ENCODE results near the gene NAGPA. TPM values are rescaled to one million over a fixed set of nuclear protein-coding genes. Genes with fewer than 3 reads are reported as not detected.

Gene NAGPA
- total and polyA plus RNA-seq, 2 of the 13 experiments (the other 11 are each of a cell fraction or from before 2014, with no cell fraction given) = 27.1 to 60.3 TPM

DNA sequence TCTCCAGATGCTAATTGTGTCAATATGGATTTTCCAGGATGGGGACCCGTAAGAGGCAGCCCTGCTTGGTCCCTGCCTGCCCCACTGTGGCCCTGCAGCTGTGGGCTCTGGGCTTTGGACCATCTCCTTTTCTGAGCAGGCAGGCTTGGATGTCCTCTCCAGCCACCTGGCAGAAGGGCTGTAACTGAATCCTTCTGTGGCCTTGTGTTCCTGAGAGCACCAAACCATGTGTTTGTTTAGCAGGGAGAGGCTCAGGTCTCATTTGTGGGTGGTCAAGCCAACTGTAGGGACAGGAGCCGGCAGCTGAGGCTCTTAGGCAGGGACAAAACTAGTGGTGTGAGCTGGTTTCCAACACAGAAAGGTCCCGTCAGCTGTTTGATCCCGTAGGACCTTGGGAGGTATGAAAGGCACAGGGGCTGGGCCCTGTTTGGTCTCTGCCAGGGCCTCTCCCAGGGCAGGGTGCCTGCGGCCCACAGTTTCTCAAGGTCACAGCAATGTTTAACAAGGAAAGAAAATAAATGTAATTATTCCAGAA is 57.1 kb downstream of the NAGPA start (continued):
- TF ChIP-seq KLF15 (CRISPR knock-in tag; IDR thresholded peaks at IDR 0.05; ENCODE audit: borderline replicate concordance) (no peak), ZZZ3 (CRISPR knock-in tag; IDR thresholded peaks at IDR 0.05; ENCODE audit: borderline replicate concordance) (0 out of 2 replicates have a peak, but pooled peaks have one; percentile 38), MIXL1 (CRISPR knock-in tag; IDR thresholded peaks at IDR 0.05) (no peak), GATAD1 (CRISPR knock-in tag; IDR thresholded peaks at IDR 0.05) (no peak), HOXA5 (CRISPR knock-in tag; IDR thresholded peaks at IDR 0.05) (no peak), ZMAT3 (CRISPR knock-in tag; conservative IDR thresholded peaks at IDR 0.05) (no peak), STAG1 (CRISPR knock-in tag; IDR thresholded peaks at IDR 0.05) (peak; percentile 20; the same call in 1 of the 2 replicates), MXD1 (CRISPR knock-in tag; IDR thresholded peaks at IDR 0.05) (no peak), NR2F6 (IDR thresholded peaks at IDR 0.05) (no peak), NR2F6 (CRISPR knock-in tag; IDR thresholded peaks at IDR 0.05) (no peak), ZFP37 (CRISPR knock-in tag; IDR thresholded peaks at IDR 0.05; ENCODE audit: borderline replicate concordance) (no peak), MEIS1 (CRISPR knock-in tag; IDR thresholded peaks at IDR 0.05; ENCODE audit: borderline replicate concordance) (no peak), BRD4 (CRISPR knock-in tag; IDR thresholded peaks at IDR 0.05) (no peak), GATAD2A (CRISPR knock-in tag; IDR thresholded peaks at IDR 0.05) (0 out of 2 replicates have a peak, but pooled peaks have one; percentile 22), RARG (CRISPR knock-in tag; IDR thresholded peaks at IDR 0.05; ENCODE audit: low read depth) (no peak), ZNF747 (CRISPR knock-in tag; IDR thresholded peaks at IDR 0.05; ENCODE audit: borderline replicate concordance) (no peak), TCF12 (IDR thresholded peaks at IDR 0.05) (no peak), TCF12 (CRISPR knock-in tag; IDR thresholded peaks at IDR 0.05) (no peak), ZNF441 (CRISPR knock-in tag; IDR thresholded peaks at IDR 0.05; ENCODE audit: borderline replicate concordance) (no peak)
- TF ChIP-seq, protein P1, sequence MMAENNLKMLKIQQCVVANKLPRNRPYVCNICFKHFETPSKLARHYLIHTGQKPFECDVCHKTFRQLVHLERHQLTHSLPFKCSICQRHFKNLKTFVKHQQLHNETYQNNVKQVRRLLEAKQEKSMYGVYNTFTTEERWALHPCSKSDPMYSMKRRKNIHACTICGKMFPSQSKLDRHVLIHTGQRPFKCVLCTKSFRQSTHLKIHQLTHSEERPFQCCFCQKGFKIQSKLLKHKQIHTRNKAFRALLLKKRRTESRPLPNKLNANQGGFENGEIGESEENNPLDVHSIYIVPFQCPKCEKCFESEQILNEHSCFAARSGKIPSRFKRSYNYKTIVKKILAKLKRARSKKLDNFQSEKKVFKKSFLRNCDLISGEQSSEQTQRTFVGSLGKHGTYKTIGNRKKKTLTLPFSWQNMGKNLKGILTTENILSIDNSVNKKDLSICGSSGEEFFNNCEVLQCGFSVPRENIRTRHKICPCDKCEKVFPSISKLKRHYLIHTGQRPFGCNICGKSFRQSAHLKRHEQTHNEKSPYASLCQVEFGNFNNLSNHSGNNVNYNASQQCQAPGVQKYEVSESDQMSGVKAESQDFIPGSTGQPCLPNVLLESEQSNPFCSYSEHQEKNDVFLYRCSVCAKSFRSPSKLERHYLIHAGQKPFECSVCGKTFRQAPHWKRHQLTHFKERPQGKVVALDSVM (CRISPR knock-in tag; IDR thresholded peaks at IDR 0.05) = peak; percentile 53
- TF ChIP-seq, protein P2, sequence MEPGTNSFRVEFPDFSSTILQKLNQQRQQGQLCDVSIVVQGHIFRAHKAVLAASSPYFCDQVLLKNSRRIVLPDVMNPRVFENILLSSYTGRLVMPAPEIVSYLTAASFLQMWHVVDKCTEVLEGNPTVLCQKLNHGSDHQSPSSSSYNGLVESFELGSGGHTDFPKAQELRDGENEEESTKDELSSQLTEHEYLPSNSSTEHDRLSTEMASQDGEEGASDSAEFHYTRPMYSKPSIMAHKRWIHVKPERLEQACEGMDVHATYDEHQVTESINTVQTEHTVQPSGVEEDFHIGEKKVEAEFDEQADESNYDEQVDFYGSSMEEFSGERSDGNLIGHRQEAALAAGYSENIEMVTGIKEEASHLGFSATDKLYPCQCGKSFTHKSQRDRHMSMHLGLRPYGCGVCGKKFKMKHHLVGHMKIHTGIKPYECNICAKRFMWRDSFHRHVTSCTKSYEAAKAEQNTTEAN (CRISPR knock-in tag; conservative IDR thresholded peaks at IDR 0.05) = no peak
- TF ChIP-seq, protein P3, sequence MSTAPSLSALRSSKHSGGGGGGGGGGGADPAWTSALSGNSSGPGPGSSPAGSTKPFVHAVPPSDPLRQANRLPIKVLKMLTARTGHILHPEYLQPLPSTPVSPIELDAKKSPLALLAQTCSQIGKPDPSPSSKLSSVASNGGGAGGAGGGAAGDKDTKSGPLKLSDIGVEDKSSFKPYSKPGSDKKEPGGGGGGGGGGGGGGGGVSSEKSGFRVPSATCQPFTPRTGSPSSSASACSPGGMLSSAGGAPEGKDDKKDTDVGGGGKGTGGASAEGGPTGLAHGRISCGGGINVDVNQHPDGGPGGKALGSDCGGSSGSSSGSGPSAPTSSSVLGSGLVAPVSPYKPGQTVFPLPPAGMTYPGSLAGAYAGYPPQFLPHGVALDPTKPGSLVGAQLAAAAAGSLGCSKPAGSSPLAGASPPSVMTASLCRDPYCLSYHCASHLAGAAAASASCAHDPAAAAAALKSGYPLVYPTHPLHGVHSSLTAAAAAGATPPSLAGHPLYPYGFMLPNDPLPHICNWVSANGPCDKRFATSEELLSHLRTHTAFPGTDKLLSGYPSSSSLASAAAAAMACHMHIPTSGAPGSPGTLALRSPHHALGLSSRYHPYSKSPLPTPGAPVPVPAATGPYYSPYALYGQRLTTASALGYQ (CRISPR knock-in tag; IDR thresholded peaks at IDR 0.05) = no peak
- TF ChIP-seq, protein P4, sequence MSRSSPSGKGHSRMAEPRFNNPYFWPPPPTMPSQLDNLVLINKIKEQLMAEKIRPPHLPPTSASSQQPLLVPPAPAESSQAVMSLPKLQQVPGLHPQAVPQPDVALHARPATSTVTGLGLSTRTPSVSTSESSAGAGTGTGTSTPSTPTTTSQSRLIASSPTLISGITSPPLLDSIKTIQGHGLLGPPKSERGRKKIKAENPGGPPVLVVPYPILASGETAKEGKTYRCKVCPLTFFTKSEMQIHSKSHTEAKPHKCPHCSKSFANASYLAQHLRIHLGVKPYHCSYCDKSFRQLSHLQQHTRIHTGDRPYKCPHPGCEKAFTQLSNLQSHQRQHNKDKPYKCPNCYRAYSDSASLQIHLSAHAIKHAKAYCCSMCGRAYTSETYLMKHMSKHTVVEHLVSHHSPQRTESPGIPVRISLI (CRISPR knock-in tag; IDR thresholded peaks at IDR 0.05; ENCODE audit: borderline replicate concordance) = no peak
- TF ChIP-seq, protein P5, sequence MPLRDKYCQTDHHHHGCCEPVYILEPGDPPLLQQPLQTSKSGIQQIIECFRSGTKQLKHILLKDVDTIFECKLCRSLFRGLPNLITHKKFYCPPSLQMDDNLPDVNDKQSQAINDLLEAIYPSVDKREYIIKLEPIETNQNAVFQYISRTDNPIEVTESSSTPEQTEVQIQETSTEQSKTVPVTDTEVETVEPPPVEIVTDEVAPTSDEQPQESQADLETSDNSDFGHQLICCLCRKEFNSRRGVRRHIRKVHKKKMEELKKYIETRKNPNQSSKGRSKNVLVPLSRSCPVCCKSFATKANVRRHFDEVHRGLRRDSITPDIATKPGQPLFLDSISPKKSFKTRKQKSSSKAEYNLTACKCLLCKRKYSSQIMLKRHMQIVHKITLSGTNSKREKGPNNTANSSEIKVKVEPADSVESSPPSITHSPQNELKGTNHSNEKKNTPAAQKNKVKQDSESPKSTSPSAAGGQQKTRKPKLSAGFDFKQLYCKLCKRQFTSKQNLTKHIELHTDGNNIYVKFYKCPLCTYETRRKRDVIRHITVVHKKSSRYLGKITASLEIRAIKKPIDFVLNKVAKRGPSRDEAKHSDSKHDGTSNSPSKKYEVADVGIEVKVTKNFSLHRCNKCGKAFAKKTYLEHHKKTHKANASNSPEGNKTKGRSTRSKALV (CRISPR knock-in tag; IDR thresholded peaks at IDR 0.05) = 0 out of 2 replicates have a peak, but pooled peaks have one; percentile 32

Measured in HepG2 (cell line).